ENCODE results near the gene MKNK2. TPM values are rescaled to one million over a fixed set of nuclear protein-coding genes. Genes with fewer than 3 reads are reported as not detected.

The MKNK2 gene
- total RNA-seq, 1 experiment from 2014 or later: 135 TPM

DNA sequence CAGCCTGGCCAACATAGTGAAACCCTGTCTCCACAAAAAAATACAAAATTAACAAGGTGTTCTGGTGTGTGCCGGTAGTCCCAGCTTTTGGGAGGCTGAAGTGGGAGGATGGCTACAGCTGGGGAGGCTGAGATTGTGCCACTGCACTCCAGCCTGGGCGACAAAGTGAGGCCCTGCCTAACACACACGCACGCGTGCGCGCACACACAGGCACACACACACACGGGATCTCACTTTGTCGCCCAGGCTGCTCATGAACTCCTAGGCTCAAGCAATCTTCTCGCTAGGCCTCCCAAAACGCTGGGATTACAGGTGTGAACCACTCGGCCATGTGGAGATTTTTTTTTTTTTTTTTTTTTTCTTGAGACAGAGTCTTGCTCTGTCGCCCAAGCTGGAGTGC is 32.3 kb downstream of the MKNK2 start:
- no peak for DNase-seq
- no peaks in the 10 kb centered on the region for H3K27me3 ChIP-seq (ENCODE audit: control insufficient read depth, insufficient read depth, low read length)
- no peaks in the 10 kb centered on the region for H3K36me3 ChIP-seq (replicated peaks; ENCODE audit: control insufficient read depth, insufficient read depth, low read length)
- H3K4me3 ChIP-seq (ENCODE audit: insufficient read depth, low read depth, low read length): no peak overlapping the region

DNA sequence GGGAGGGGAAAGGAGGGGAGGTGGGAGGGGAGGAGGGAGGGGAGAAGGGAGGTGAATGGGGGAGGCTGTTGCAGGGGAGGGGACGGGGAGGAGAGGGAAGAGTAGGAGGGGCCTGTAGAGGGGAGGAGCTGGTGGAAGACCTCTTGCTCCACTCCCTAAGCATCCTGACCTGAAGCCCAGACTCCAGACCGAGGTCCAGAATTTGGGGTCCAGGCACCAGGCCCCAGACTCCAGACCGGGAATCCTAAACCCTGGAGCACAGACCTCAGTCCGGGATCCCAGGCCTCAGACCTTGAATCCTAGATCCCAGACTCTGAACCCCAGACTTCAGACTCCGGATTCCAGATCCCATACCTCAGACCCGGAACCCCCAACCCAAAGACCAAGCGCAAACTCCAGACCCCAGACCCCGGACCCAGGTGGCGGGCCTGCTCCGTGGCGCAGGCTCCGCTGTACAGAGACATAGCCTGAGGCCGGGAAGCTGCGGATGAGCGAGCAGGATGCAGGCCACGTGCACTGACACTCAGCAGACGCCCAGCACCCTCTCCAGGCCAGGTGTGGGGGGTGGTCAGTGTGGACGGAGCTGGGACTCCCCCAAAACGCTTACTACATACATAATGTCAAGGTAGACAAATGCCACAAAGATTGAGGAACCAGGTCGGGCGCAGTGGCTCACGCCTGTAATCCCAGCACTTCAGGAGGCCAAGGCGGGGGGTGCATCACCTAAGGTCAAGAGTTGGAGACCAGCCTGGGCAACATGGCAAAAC is 34.8 kb downstream of the MKNK2 start:
- H3K36me3 ChIP-seq (replicated peaks; ENCODE audit: control insufficient read depth, insufficient read depth, low read length): no peaks in the 10 kb centered on the region; the same call in 1 of the 2 replicates
- H3K27me3 ChIP-seq (ENCODE audit: control insufficient read depth, insufficient read depth, low read length): no peaks in the 10 kb centered on the region
- H3K4me3 ChIP-seq (ENCODE audit: insufficient read depth, low read depth, low read length): no peak overlapping the region; the same call in 1 of the 2 replicates
- peak; percentile 91 for DNase-seq

DNA sequence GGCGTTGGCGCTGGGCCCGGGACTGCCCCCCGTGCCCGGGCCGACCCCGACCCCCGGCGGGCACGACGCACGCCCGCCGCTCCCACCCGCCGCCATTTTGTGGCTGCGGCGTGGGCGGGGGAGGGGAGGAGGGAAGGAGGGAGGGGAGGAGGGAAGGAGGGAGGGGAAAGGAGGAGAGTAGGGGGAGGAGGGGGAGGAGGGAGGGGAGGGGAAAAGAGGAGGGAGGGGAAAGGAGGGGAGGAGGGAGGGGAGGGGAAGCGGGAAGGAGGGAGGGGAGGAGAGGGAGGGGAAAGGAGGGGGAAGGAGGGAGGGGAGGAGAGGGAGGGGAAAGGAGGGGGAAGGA is 35.5 kb downstream of the MKNK2 start, which contains the start of gene BTBD2:
Gene BTBD2, minus strand, starts transcription at position 107 of the 343 bp plus-strand sequence. Its CDS starts 11 bp downstream, at position 96.
- Histone ChIP-seq H3K4me3 (ENCODE audit: insufficient read depth, low read depth, low read length) (peak within 1 kb of the TSS; percentile 73), H3K36me3 (replicated peaks; ENCODE audit: control insufficient read depth, insufficient read depth, low read length) (no peaks in the 10 kb centered on the region; the same call in 1 of the 2 replicates), H3K27me3 (ENCODE audit: control insufficient read depth, insufficient read depth, low read length) (no peaks in the 10 kb centered on the region)
- DNase-seq: no peak

DNA sequence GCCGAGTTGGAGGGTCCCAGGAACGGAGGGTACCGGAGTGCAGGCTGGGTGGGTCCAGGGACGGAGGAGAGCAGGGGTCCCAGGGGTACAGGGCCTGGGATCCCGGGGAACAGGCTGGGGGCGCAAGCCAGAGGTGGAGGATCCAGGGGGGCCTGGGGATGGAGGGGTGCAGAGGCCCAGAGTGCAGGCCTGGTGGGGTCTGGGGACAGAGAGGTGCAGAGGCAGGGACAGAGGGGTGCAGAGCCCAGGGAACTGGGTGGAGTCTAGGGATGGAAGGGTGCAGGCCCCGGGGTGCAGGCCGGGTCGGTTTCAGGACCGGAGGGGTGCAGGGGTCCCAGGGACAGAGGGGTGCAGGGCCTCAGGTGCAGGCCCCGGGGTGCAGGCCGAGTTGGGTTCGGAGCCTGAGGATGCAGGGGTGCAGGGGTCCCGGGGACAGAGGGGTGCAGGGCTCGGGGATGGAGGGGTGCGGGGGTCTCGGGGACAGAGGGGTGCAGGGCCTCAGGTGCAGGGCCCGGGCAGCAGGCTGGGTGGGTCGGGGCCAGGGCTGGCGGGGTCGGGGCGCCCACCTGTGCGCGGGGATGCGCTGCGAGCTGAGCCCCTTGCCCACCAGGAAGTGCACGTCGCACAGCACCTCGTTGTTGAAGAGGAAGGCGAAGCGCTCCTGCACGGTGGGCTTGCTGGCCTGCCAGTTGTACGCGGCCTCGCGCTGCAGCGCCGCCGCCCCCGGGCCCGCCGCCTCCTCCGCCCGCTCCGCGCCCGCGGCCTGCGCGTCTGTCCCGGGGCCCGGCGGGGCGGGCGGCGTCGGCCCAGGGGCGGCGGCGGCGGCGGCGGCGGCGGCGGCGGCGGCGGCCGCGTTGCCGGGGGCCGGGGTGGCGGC is 36.1 kb downstream of the MKNK2 start:
- peak; percentile 93 for DNase-seq
- H3K27me3 ChIP-seq (ENCODE audit: control insufficient read depth, insufficient read depth, low read length): no peaks in the 10 kb centered on the region
- H3K36me3 ChIP-seq (replicated peaks; ENCODE audit: control insufficient read depth, insufficient read depth, low read length): no peaks in the 10 kb centered on the region; the same call in 1 of the 2 replicates
- H3K4me3 ChIP-seq (ENCODE audit: insufficient read depth, low read depth, low read length): peak overlapping the region; percentile 73

DNA sequence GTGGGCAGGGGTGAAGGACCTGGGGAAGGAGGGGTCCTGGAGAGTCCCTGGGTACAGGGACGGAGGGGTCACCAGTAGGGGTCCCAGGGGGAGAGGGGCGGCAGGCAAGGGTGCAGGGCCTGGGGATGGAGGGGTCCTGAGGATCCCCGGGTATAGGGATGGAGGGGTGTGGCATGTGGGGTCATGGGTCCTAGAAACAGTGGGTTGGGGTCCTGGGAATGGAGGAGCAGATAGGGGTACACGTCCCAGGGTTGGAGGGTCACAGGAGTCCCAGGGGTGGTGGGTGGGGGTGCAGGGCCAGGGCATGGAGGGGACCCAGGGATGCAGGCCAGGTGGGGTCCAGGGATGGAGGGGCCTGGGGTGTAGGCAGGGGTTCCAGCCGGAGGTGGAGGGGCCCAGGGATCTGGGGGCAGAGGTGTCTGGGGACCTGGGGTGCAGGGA is 36.9 kb downstream of the MKNK2 start:
- Histone ChIP-seq H3K4me3 (ENCODE audit: insufficient read depth, low read depth, low read length) (no peak overlapping the region), H3K36me3 (replicated peaks; ENCODE audit: control insufficient read depth, insufficient read depth, low read length) (no peaks in the 10 kb centered on the region; the same call in 1 of the 2 replicates), H3K27me3 (ENCODE audit: control insufficient read depth, insufficient read depth, low read length) (no peaks in the 10 kb centered on the region)
- peak; percentile 76 for DNase-seq

DNA sequence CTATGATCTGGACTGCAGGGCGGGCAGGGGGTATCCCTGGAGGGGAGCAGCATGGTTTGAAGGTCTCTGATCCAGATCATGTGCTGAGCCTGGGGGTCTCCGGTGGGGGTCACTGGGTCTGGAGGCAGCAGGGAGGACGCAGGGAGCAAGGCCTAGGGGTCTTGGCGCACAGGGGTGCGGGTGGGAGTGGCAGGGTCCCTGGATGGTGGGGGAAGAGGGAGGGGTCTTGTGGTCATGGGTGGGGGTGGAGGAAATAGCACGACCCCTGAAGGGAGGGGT is 37.4 kb downstream of the MKNK2 start:
- no peak overlapping the region for H3K4me3 ChIP-seq (ENCODE audit: insufficient read depth, low read depth, low read length)
- DNase-seq: peak; percentile 68
- H3K36me3 ChIP-seq (replicated peaks; ENCODE audit: control insufficient read depth, insufficient read depth, low read length): no peaks in the 10 kb centered on the region; the same call in 1 of the 2 replicates
- H3K27me3 ChIP-seq (ENCODE audit: control insufficient read depth, insufficient read depth, low read length): no peaks in the 10 kb centered on the region

DNA sequence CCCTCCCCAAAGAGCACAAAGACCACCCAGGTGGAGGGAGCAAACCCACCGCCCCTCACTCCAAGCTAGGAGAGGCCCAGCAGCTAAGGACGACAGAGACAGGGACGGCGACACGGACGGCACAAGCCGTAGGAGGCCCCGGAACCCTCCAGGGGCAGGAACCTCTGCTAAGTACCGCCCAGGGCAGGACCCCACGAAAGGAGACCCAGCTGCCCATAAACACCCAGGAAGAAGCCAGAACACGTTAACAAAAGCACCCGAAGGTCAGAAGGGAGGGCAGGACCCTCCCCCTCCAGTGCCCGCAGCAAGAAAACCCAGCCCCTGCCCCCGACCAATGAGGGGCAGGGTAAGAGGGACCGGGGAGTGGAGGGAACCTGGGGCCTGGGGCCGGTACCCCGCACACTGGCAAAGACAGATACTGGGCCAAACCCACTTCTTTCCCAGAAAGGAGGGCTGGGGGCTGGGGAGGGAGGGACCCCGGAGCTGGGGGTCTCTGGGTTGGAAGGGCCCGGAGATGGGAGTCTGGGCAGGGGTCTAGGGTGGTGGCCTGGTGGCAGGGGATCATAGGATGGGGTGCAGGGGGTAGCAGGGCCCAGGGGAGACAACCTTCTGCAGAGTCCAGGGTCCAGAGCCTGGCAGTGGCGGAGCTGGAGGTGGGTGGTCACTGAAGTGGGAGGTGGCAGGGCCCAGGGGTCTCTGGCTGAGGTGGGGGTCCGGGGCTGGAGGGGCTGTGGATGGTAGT is 37.9 kb downstream of the MKNK2 start:
- no peaks in the 10 kb centered on the region; the same call in 1 of the 2 replicates for H3K36me3 ChIP-seq (replicated peaks; ENCODE audit: control insufficient read depth, insufficient read depth, low read length)
- peak; percentile 73 for DNase-seq
- H3K4me3 ChIP-seq (ENCODE audit: insufficient read depth, low read depth, low read length): no peak overlapping the region
- H3K27me3 ChIP-seq (ENCODE audit: control insufficient read depth, insufficient read depth, low read length): no peaks in the 10 kb centered on the region

DNA sequence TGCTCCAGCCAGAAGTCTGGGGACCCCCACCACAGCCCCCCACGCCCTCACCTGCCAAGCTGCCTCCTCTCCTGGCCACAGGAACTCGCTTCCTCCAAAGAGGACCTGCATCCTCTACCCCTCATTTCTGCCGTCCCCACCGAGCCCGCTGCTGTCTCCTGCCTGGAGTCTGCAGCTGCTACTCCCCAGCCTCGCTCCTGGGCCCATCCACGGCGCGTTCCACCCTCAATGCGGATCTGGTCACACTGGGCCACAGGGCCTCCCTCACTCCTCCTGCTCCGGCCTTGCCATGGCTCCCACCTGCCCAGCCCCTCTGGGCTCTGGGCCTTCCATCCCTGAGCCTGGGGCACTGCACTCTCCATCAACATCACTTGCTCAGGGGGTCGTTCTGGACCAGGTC is 39.9 kb downstream of the MKNK2 start:
- DNase-seq: peak; percentile 54
- H3K27me3 ChIP-seq (ENCODE audit: control insufficient read depth, insufficient read depth, low read length): no peaks in the 10 kb centered on the region
- no peaks in the 10 kb centered on the region; the same call in 1 of the 2 replicates for H3K36me3 ChIP-seq (replicated peaks; ENCODE audit: control insufficient read depth, insufficient read depth, low read length)
- no peak overlapping the region for H3K4me3 ChIP-seq (ENCODE audit: insufficient read depth, low read depth, low read length)

DNA sequence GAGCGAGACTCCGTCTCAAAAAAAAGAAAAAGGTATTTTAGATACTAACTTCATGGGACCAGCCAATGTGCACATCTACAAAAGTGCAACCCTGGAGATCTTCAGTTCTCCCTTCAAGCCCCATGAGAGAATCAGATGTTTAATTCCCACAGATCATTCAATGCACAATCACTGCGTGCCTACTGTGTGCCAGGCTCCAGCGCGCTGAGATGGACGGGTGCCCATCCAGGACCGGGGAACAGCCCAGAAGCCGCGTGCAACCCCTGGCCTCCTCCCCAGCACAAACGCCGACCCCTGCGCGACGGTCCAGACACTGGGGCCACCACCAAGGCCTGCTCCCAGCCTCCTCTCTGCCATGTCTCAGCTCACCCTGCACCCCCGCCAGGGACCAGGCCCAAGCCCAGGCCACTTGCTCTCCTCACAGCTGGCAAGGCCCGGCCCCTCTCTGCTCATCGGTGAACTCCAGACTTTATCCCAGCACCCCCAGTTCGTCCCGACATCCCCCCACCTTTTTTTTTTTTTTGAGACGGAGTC is 40.8 kb downstream of the MKNK2 start:
- peak; percentile 52 for DNase-seq
- no peaks in the 10 kb centered on the region for H3K27me3 ChIP-seq (ENCODE audit: control insufficient read depth, insufficient read depth, low read length)
- H3K4me3 ChIP-seq (ENCODE audit: insufficient read depth, low read depth, low read length): no peak overlapping the region
- no peaks in the 10 kb centered on the region; the same call in 1 of the 2 replicates for H3K36me3 ChIP-seq (replicated peaks; ENCODE audit: control insufficient read depth, insufficient read depth, low read length)

DNA sequence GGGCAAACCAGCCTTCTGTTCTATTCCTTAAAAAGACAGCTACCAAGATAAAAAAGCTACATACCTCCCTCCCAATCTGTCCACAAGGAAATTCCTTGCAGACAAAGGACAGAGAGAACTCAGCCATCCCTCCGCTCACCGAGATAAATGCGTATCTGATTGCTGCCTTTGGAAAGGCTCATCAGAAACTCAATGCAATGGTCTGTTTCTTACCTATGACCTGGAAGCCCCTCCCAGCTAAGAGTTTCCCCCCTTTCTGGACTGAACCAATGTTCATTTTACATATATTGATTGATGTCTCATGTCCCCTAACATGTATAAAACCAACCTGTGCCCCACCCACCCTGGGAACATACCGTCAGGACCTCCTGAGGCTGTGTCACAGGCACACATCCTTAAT is 47.2 kb downstream of the MKNK2 start:
- Histone ChIP-seq H3K36me3 (replicated peaks; ENCODE audit: control insufficient read depth, insufficient read depth, low read length) (no peaks in the 10 kb centered on the region; the same call in none of the 2 replicates), H3K27me3 (ENCODE audit: control insufficient read depth, insufficient read depth, low read length) (no peaks in the 10 kb centered on the region), H3K4me3 (ENCODE audit: insufficient read depth, low read depth, low read length) (no peak overlapping the region)
- peak; percentile 25 for DNase-seq

DNA sequence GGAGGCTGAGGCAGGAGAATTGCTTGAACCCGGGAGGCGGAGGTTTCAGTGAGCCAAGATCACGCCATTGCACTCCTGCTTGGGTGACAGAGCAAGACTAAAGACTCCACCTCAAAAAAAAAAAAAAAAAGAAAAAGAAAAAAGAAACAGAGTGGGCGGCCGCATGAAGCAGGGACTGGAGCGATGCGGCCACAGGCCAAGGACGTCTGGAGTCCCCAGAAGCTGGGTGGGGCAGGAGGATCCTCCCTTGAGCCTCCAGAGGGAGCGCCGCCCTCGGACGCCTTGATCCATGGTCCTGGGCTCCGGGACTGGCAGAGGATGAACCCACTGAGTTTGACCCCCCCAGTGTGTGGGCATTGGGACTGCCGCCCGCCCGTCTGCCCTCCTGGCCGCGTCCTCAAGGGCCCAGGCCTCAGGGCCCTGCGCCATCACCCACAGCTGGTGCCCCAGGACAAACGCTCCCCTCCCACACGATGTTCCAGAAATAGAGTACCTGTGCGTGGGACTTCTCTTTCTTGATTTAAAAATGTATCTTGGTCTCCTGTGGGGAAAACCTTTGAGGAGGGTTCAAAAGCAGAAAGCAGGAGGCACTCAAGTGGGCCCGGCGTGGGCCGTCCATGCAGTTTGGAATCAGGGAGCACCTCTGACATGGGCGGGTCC is 51.1 kb downstream of the MKNK2 start:
- peaks cover 2% of the 10 kb centered on the region for H3K36me3 ChIP-seq (replicated peaks; ENCODE audit: control insufficient read depth, insufficient read depth, low read length)
- no peaks in the 10 kb centered on the region for H3K27me3 ChIP-seq (ENCODE audit: control insufficient read depth, insufficient read depth, low read length)
- peak; percentile 58 for DNase-seq
- no peak overlapping the region for H3K4me3 ChIP-seq (ENCODE audit: insufficient read depth, low read depth, low read length)

DNA sequence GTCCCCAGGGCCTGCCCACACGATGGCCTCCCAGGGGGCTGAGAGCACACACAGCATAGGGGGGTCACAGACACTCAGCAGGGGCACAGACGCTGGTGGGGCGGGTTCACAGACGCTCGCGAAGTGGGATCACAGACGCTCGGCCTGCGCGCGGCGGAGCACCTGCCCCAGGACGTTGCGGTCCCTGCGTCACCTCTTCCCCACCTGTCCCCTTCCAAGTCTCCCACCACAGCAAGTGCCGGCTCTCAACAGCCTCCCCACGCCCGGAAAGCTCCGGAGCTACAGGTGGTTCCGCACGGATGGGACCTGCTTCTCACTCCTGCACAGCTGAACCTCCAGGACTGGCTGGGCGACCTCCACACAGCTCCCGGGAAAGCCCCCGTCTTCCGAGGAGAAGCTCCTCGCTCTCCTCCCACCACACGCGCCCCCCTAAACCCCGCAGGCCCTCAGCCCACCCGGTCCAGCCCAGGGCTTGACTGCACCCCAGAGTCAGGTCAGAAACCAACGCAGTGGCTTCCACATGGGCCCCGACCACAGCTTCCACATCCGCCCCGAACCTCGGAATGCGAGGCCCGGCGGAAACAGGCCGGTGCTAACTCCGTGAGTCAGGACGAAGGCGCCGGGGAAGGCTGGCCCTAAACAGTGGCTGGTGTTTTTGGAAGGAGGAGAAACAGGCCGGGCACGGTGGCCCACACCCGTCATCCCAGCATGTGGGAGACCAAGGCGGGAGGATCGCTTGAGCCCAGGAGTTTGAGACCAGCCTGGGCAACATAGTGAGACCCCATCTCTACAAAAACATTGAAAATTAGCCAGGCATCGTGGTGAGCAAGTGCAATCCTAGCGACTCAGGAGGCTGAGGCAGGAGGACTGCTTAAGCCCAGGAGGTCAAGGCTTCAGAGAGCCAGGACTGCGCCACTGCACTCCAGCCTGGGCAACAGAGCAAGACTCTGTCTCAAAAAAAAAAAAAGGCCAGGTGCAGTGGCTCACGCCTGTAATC is 52.0 kb downstream of the MKNK2 start:
- Histone ChIP-seq H3K36me3 (replicated peaks; ENCODE audit: control insufficient read depth, insufficient read depth, low read length) (peaks cover 2% of the 10 kb centered on the region), H3K27me3 (ENCODE audit: control insufficient read depth, insufficient read depth, low read length) (no peaks in the 10 kb centered on the region), H3K4me3 (ENCODE audit: insufficient read depth, low read depth, low read length) (no peak overlapping the region)
- DNase-seq: peak; percentile 54

Measured in H7 (cell line).